Mucosa of stomach (tissue), 1 donor: ENCODE measurements around the gene CENPB.

Experiments used
- H3K27me3 ChIP-seq: one replicate; pipeline ENCODE4 v1.7.0; 2013; ENCODE audit warnings: mild to moderate bottlenecking, low read length; ENCODE audit not compliant: control insufficient read depth, insufficient read depth
- H3K36me3 ChIP-seq: one replicate; pipeline ENCODE4 v1.7.0; 2013; ENCODE audit warnings: low read length; ENCODE audit not compliant: control insufficient read depth, insufficient read depth
- H3K4me1 ChIP-seq: one replicate; pipeline ENCODE4 v1.7.0; 2013; ENCODE audit warnings: mild to moderate bottlenecking, low read length; ENCODE audit not compliant: control insufficient read depth, insufficient read depth
- H3K4me3 ChIP-seq: one replicate; pipeline ENCODE4 v1.7.0; 2013; ENCODE audit warnings: low read length
- H3K9ac ChIP-seq: one replicate; pipeline ENCODE4 v1.7.0; 2013; ENCODE audit warnings: mild to moderate bottlenecking, low read length, moderate library complexity
- H3K9me3 ChIP-seq: one replicate; pipeline ENCODE4 v1.7.0; 2013; ENCODE audit warnings: mild to moderate bottlenecking, low read length, moderate library complexity; ENCODE audit not compliant: control insufficient read depth
- donor health status: Pancreatic carcinoma.

The CENPB gene

GRCh38 chr20:3767427-3768341 lies 18.9 kb downstream of the CENPB start, which contains the start of gene ADISSP:
Gene ADISSP (minus strand): TSS chr20:3767753. CDS start chr20:3760100, 7,653 bp downstream.
- H3K4me1 ChIP-seq: peaks cover 30% of the 10 kb centered on the region
- no peaks in the 10 kb centered on the region for H3K27me3 ChIP-seq
- H3K9ac ChIP-seq: peak within 1 kb of the TSS; percentile 90
- peak within 1 kb of the TSS; percentile 77 for H3K4me3 ChIP-seq
- H3K9me3 ChIP-seq: no peaks in the 10 kb centered on the region
- H3K36me3 ChIP-seq: no peaks in the 10 kb centered on the region

GRCh38 chr20:3767110-3767426 lies 19.5 kb downstream of the CENPB start:
- H3K9ac ChIP-seq: peak overlapping the region; percentile 68
- H3K27me3 ChIP-seq: no peaks in the 10 kb centered on the region
- H3K4me1 ChIP-seq: peaks cover 30% of the 10 kb centered on the region
- no peaks in the 10 kb centered on the region for H3K9me3 ChIP-seq
- H3K4me3 ChIP-seq: peak overlapping the region; percentile 51
- no peaks in the 10 kb centered on the region for H3K36me3 ChIP-seq

- no peaks in the 10 kb centered on the region for H3K27me3 ChIP-seq
- H3K4me3 ChIP-seq: peak overlapping the region; percentile 51
- peak overlapping the region; percentile 68 for H3K9ac ChIP-seq
- H3K36me3 ChIP-seq: no peaks in the 10 kb centered on the region
- H3K4me1 ChIP-seq: peaks cover 30% of the 10 kb centered on the region
- H3K9me3 ChIP-seq: no peaks in the 10 kb centered on the region
These were observed 20.0 kb downstream of the CENPB start for GRCh38 chr20:3766422-3767109.

GRCh38 chr20:3765171-3765882 lies 21.2 kb downstream of the CENPB start:
- H3K36me3 ChIP-seq: no peaks in the 10 kb centered on the region
- no peak overlapping the region for H3K9ac ChIP-seq
- H3K4me3 ChIP-seq: no peak overlapping the region
- peaks cover 30% of the 10 kb centered on the region for H3K4me1 ChIP-seq
- H3K27me3 ChIP-seq: no peaks in the 10 kb centered on the region
- no peaks in the 10 kb centered on the region for H3K9me3 ChIP-seq

- H3K9me3 ChIP-seq: no peaks in the 10 kb centered on the region
- no peak overlapping the region for H3K4me3 ChIP-seq
- no peak overlapping the region for H3K9ac ChIP-seq
- peaks cover 30% of the 10 kb centered on the region for H3K4me1 ChIP-seq
- H3K36me3 ChIP-seq: no peaks in the 10 kb centered on the region
- no peaks in the 10 kb centered on the region for H3K27me3 ChIP-seq
These were observed 21.9 kb downstream of the CENPB start for GRCh38 chr20:3764659-3765058.

- Histone ChIP-seq H3K4me1 (peaks cover 28% of the 10 kb centered on the region), H3K9ac (no peak overlapping the region), H3K27me3 (no peaks in the 10 kb centered on the region), H3K4me3 (no peak overlapping the region), H3K9me3 (no peaks in the 10 kb centered on the region), H3K36me3 (no peaks in the 10 kb centered on the region)
These were observed 22.6 kb downstream of the CENPB start for GRCh38 chr20:3763671-3764601.

- peaks cover 6% of the 10 kb centered on the region for H3K4me1 ChIP-seq
These were observed 25.7 kb downstream of the CENPB start for GRCh38 chr20:3760655-3761348.

GRCh38 chr20:3759884-3760283 lies 26.7 kb downstream of the CENPB start:
- peaks cover 6% of the 10 kb centered on the region for H3K4me1 ChIP-seq
- H3K9ac ChIP-seq: no peak overlapping the region
- no peaks in the 10 kb centered on the region for H3K36me3 ChIP-seq
- H3K4me3 ChIP-seq: no peak overlapping the region
- no peaks in the 10 kb centered on the region for H3K9me3 ChIP-seq
- H3K27me3 ChIP-seq: no peaks in the 10 kb centered on the region

More at GRCh38 chr20:3760655-3761348, 25.7 kb downstream of the CENPB start:
- Histone ChIP-seq H3K36me3 (no peaks in the 10 kb centered on the region), H3K9ac (no peak overlapping the region), H3K27me3 (no peaks in the 10 kb centered on the region), H3K9me3 (no peaks in the 10 kb centered on the region), H3K4me3 (no peak overlapping the region)

GRCh38 chr20:3759316-3759823 lies 27.2 kb downstream of the CENPB start:
- Histone ChIP-seq H3K4me3 (no peak overlapping the region), H3K4me1 (peaks cover 6% of the 10 kb centered on the region), H3K9ac (no peak overlapping the region), H3K36me3 (no peaks in the 10 kb centered on the region), H3K9me3 (no peaks in the 10 kb centered on the region), H3K27me3 (no peaks in the 10 kb centered on the region)

GRCh38 chr20:3758566-3758965 lies 28.0 kb downstream of the CENPB start:
- peaks cover under 1% of the 10 kb centered on the region for H3K4me1 ChIP-seq
- no peaks in the 10 kb centered on the region for H3K27me3 ChIP-seq
- no peak overlapping the region for H3K4me3 ChIP-seq
- no peaks in the 10 kb centered on the region for H3K36me3 ChIP-seq
- H3K9ac ChIP-seq: no peak overlapping the region
- H3K9me3 ChIP-seq: no peaks in the 10 kb centered on the region

GRCh38 chr20:3757268-3757667 lies 29.3 kb downstream of the CENPB start:
- peaks cover 8% of the 10 kb centered on the region for H3K4me1 ChIP-seq
- no peaks in the 10 kb centered on the region for H3K36me3 ChIP-seq
- no peaks in the 10 kb centered on the region for H3K27me3 ChIP-seq
- H3K9ac ChIP-seq: no peak overlapping the region
- no peak overlapping the region for H3K4me3 ChIP-seq
- H3K9me3 ChIP-seq: no peaks in the 10 kb centered on the region
